Retinal pigment epithelial cell (primary cell): ENCODE measurements around the gene SULT1A2.
"Not testable (repeated sequence)": the region's sequence is repeated elsewhere in the genome, so short reads cannot be mapped to it uniquely, and the experiment has no call there.

ENCODE experiments used
- DNase-seq: peaks from one replicate; pipeline ENCODE4 v3.0.0-alpha.2; 2010; ENCODE audit warnings: low read depth
- H3K4me3 ChIP-seq: 2 replicates; pipeline ENCODE4 v1.5.1; 2011; ENCODE audit warnings: mild to moderate bottlenecking, low read length, control low read depth, moderate library complexity
- TF ChIP-seq, protein P1 (sequence below): conservative IDR thresholded peaks from 2 replicates; pipeline ENCODE4 v1.5.1; 2011; ENCODE audit warnings: low read depth, low read length, control low read depth, inconsistent platforms

SULT1A2 gene

DNA sequence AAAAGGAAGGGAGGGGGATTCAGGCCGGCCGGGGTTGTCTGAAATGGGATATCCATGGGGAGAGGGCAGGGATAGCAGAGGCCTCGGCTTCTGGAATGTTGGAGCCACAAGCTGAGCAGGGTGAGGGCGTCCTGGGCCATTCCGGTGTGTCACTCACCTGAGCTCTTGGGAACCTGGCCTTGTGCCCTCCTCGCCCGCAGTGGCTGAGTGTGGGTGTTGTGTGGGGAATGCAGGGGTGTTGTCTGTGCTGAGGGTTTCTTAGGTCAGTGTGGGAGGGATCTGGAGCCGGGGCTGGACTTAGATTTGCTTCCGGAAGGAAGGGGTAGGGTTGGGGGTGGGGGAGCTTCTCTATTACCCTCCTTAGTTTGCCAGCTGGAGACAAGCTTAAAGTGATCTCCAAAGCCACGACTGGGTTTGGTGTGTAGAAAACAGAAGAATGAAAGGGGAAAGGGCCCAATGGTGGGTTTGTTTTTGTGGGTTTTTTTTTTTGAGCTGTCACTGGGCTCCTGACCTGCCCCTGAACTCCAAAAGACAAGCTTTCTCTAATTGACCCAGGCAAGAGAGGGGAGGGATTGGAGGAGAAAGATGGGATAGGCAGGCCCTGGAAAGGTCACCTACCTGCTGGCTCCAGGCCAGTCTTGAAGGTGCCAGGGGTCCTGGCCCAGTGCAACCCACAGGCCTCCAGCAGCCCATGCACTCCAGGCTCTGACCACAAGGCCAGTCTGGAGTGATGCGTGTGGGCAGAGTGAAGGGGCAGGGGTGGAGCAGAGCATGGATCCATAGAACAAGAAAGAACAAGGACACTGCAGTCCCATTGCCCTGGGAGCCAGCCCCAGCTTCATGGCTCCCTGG, at the start of gene SULT1A2:
Gene SULT1A2 (minus strand): TSS at position 211 of the 852 bp plus-strand sequence. CDS start 1,120 bp downstream, outside the sequence.
- TF ChIP-seq, protein P1, sequence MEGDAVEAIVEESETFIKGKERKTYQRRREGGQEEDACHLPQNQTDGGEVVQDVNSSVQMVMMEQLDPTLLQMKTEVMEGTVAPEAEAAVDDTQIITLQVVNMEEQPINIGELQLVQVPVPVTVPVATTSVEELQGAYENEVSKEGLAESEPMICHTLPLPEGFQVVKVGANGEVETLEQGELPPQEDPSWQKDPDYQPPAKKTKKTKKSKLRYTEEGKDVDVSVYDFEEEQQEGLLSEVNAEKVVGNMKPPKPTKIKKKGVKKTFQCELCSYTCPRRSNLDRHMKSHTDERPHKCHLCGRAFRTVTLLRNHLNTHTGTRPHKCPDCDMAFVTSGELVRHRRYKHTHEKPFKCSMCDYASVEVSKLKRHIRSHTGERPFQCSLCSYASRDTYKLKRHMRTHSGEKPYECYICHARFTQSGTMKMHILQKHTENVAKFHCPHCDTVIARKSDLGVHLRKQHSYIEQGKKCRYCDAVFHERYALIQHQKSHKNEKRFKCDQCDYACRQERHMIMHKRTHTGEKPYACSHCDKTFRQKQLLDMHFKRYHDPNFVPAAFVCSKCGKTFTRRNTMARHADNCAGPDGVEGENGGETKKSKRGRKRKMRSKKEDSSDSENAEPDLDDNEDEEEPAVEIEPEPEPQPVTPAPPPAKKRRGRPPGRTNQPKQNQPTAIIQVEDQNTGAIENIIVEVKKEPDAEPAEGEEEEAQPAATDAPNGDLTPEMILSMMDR, result no peak
- no peak for DNase-seq
- H3K4me3 ChIP-seq, result no peak within 1 kb of the TSS

DNA sequence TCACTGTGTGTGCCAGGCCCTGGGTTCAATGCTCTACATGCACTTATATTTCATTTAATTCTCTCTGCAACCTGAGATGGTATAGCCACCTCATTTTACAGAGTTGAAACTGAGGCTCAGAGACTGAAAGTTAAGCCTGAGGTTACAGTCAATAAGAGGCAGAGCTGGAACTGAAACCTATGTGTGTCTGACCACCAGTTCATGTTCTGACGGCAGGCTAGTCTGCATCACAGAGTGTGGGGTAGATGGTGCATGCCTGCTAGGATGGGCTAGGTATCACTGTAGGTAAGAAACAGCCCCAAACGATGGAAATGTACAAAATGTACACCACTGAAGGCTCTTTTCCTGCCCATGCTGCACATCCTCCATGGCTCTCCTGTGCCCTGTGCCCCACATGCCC, 43.1 kb upstream of the SULT1A2 start:
- H3K4me3 ChIP-seq, DNase-seq: not testable (repeated sequence)

DNA sequence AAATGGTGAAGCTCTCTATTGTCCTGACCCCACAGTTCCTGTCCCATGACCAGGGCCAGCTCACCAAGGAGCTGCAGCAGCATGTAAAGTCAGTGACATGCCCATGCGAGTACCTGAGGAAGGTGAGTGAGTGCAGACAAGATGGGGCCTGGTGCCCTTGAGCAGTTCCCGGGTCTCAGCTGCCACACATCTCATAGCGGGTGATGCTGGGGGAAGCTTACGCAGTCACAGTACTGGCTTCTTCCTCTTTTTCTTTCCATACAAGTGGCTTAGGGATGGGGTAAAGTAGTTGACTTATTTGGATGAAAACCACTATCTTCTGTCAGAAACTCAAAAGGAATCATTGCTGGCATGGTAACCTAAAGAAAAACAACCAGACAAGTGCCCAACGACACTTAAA, 41.5 kb upstream of the SULT1A2 start:
- not testable (repeated sequence) for H3K4me3 ChIP-seq, DNase-seq

DNA sequence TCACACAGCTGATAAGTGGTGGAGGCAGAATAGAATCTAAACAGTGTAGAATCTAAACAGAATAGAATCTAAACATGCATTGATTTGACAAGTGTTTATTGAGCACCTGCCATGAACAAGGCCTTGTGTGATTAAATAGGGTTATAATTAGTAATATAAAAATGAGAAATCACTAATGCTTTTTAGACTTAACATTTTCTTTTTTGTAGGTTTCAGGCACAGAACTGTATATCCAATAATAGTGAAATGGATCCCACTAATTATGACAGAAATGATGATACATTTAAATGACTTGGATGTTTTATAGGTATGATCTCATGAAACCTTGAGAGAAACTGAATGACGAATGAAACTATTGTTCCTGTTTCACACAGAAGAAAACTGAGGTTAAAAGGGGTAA, 40.9 kb upstream of the SULT1A2 start, which contains the start of gene NPIPB8:
Gene NPIPB8 (plus strand): TSS at position 301 of the 400 bp plus-strand sequence. CDS start 296 bp downstream, outside the sequence.
- DNase-seq, H3K4me3 ChIP-seq: not testable (repeated sequence)

DNA sequence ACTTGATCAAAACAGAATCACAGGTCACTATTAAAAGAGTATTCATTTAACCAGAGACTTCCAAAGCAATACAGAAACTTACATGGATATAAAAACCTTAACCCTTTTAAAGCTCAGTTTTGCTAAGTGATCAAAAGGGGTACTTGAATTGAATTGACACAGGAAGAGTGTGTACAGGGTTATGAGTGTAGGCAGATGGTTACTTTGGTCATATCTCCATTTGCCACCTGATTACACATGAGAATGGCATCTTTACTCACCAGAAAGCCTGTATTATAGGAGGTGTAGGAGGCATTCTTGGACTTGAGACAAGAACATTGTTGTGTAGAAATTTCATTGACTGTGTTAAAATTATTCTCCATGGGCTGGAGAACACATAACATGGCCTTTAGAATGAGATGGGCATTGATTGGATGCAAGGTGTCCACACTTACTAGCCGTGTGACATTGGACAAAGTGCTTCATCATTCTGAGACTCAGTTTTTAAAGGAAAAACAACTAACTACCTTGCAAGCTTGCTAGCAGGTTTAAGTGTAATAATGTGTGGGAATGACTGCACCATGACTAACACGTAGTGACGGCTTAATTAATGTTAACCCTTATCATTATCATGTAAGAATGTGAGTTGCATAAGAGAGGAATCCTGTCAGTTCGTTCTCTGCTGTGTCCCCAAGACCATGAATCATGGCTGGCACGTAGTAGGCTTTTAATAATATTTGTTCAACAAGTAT, 39.4 kb upstream of the SULT1A2 start:
- peak; percentile 72 for DNase-seq
- not testable (repeated sequence) for H3K4me3 ChIP-seq

DNA sequence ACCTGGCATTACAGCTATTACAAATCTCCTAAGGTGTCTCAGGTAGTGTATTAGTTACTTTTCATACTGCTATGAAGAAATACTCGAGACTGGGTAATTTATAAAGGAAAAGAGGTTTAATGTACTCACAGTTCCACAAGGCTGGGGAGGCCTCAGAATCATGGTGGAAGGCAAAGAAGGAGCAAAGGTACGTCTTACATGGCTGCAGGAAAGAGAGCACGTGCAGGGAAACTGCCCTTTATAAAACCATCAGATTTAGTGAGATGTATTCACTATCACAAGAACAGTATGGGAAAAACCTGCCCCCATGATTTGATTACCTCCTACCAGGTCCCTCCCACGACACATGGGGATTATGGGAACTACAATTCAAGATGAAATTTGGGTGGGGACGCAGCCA, 34.1 kb upstream of the SULT1A2 start:
- not testable (repeated sequence) for DNase-seq, H3K4me3 ChIP-seq

DNA sequence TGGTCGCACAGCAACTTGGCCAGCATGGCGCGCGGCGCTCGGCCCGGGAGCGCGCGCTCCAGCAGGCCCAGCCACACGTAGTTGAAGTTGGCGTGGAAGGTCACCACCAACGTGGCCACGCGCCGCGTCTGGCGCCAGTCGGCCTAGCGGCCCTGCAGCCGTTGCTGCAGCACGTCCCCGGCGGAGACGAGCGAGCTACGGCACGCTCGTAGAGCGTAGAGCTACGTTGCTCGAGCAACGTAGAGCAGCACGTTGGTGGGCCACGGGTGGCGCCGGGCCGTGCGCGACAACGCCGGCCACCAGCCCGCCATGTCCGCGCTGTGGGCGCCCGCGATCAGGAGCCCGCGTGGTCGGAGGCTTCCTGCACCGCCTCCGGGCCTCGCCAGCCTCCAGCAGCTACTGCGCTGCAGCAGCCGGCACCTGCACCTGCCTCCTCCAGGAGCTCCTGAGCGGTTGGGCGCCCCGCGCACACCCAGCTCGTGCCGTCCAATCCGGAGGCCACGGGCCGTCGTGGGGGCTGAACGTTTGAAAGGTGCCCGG, 26.4 kb upstream of the SULT1A2 start:
- peak overlapping the region; percentile 43 for H3K4me3 ChIP-seq
- no peak for DNase-seq
- TF ChIP-seq, protein P1, result no peak

DNA sequence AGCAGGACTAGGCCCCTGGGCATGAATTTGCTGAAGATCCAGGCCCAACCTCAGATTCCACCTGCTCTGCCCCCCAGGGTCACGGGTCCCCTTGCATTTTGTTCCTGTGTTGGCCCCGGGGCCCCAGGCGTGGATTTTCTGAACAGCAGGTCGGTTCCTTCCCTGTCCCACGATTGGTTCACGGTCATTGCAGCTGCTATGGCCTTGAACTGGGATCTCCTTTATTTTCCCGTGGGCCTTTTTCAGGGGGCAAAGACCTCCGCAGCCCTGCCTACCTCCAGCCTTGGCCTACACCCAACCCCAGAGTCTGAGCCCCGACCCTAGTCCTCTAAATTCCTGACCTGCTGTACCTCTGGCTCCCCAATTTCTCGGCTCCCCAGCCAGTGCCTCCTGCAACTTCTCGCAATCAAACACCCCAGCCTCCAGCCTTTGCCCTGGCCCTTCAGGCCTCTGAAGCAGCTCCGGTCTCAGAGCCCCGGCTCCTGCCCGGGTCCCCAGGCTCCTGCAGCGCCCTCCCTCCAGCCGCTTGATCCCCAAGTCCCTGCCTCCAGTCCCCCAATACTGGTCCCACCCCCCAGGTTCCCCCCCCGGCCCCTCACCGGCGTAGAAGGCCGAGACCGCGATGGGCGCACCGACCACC, 25.8 kb upstream of the SULT1A2 start:
- DNase-seq, result not testable (repeated sequence)

DNA sequence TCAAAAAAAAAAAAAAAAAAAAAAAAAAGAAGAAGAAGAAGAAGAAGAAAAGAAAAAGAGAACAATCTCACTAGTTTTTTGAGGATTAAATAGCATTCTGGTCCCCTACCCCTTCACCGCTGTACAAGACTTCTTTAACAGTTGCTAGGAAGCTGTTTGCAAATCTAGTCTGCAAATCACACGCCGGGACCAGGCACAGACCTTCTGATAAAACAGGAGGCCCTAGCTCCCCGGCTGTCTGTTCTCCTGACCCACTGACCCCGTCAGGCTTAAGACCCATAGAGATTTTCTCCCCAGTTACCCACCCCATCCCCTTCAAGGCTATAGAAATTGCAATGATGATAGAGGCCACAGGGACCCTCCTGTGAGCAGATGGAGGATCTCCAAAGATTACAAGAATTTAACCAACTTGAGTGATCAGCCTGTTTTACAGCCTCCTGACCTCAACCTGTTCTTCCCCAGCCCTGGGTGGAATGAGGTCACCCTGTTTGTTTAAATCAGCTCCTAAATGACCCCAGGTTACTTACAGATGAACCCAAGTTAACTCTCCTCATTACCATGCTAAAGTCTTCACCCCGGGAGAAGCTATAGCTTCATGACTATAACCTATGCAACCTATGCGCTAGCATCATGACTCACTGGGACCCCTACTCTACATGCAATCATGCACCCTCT, 24.8 kb upstream of the SULT1A2 start:
- TF ChIP-seq, protein P1, result no peak
- DNase-seq, result no peak
- no peak overlapping the region for H3K4me3 ChIP-seq

More for the DNA sequence above, 25.8 kb upstream of the SULT1A2 start:
- H3K4me3 ChIP-seq, result peak overlapping the region; percentile 43

DNA sequence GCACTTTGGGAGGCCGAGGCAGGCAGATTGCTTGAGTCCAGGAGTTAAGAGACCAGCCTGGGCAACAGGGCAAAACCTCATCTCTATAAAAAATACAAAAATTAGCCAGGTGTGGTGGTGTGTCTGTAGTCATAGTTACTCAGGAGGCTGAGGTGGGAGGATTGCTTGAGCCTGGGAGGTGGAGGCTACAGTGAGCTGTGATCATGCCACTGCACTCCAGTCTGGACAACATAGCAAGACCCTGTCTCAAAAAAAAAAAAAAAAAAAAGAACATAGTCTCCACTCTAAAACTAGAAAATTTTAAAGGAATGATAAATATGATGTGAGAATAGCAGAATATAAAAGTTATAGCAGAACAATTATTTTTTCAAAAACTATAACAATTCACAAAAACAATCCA, 23.5 kb upstream of the SULT1A2 start:
- DNase-seq, H3K4me3 ChIP-seq: not testable (repeated sequence)
